MM.1S (cell line): ENCODE data around the gene DNER.

Source experiments
- CTCF ChIP-seq: fragments of 300-600 bp; sonication (generic); IDR thresholded peaks from 2 replicates; pipeline ENCODE4 v1.5.1; 2016; ENCODE audit warnings: antibody characterized with exemption, low read length, mixed read lengths
- EZH2 ChIP-seq: fragments of 300-600 bp; sonication (generic); optimal IDR thresholded peaks from 2 replicates; pipeline ENCODE3; 2017; ENCODE audit warnings: low read depth, mild to moderate bottlenecking, antibody characterized with exemption, low read length, mixed read lengths

GRCh38 chr2:229660391-229660790, 54.0 kb downstream of the DNER start:
- TF ChIP-seq EZH2 (no peak), CTCF (no peak)
